ENCODE data around the gene AFAP1. TPM values are rescaled to one million over a fixed set of nuclear protein-coding genes. Genes with fewer than 3 reads are reported as not detected.

Gene AFAP1
- total RNA-seq, 4 donors from 2014 or later: 15.8 to 42.9 (median 31.3) TPM

DNA sequence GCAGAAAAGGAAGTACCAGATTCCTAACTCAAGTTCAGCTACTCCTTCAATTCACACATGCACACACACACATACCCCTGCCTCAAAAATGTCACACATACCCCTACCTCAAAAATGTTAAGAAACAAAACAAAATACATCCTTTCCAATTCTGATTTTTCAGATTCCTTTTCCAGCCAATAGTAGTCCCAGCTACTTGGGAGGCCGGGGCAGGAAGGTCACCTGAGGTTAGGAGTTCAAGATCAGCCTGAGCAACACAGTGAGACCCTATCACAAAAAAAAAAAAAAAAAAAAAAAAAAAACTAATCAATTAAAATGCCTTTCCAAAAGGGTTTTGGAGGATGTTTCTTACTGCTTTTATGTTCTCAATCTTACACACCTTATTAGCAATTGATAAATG, 138.0 kb downstream of the AFAP1 start:
- Histone ChIP-seq H3K27me3 (no peaks in the 10 kb centered on the region), H3K9me3 (no peaks in the 10 kb centered on the region), H3K36me3 (peaks cover 0 to 41% (median 0%) of the 10 kb centered on the region in 3 donors), H3K4me1 (peaks cover 0 to 15% (median 0%) of the 10 kb centered on the region in 4 donors), H3K4me3 (no peak overlapping the region), H3K27ac (no peak overlapping the region)
- no peak for DNase-seq
- TF ChIP-seq, protein P1, sequence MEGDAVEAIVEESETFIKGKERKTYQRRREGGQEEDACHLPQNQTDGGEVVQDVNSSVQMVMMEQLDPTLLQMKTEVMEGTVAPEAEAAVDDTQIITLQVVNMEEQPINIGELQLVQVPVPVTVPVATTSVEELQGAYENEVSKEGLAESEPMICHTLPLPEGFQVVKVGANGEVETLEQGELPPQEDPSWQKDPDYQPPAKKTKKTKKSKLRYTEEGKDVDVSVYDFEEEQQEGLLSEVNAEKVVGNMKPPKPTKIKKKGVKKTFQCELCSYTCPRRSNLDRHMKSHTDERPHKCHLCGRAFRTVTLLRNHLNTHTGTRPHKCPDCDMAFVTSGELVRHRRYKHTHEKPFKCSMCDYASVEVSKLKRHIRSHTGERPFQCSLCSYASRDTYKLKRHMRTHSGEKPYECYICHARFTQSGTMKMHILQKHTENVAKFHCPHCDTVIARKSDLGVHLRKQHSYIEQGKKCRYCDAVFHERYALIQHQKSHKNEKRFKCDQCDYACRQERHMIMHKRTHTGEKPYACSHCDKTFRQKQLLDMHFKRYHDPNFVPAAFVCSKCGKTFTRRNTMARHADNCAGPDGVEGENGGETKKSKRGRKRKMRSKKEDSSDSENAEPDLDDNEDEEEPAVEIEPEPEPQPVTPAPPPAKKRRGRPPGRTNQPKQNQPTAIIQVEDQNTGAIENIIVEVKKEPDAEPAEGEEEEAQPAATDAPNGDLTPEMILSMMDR (IDR thresholded peaks at IDR 0.05): no peak
- no peak for TF ChIP-seq POLR2A (IDR thresholded peaks at IDR 0.05)

DNA sequence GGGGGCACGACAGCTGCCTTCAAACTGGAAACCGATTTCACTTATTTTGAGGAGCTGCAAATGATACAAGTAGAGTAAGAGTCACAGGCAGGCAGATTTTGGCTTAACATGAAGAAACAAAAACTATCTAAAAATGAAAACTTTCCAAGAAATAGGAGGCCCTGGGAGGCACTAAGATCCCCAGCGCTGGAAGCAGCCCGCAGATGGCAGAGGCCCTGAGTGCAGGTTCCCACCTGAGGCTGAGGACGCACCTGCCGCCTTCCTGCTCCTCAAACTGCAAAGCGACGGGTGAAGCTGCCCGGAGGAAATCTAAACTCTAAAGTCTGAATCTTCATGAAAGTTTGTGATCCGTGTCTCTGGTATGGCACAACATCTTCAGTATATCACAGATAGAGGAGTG, 138.7 kb downstream of the AFAP1 start:
- H3K36me3 ChIP-seq: peaks cover 0 to 46% (median 0%) of the 10 kb centered on the region in 3 donors
- no peak overlapping the region for H3K27ac ChIP-seq
- peaks cover 0 to 8% (median 0%) of the 10 kb centered on the region in 4 donors for H3K4me1 ChIP-seq
- TF ChIP-seq POLR2A (IDR thresholded peaks at IDR 0.05): no peak
- TF ChIP-seq, protein P1 (IDR thresholded peaks at IDR 0.05): no peak
- peak in 1 of 3 donors; percentile 34 for DNase-seq
- H3K4me3 ChIP-seq: no peak overlapping the region
- H3K9me3 ChIP-seq: no peaks in the 10 kb centered on the region
- H3K27me3 ChIP-seq: no peaks in the 10 kb centered on the region

DNA sequence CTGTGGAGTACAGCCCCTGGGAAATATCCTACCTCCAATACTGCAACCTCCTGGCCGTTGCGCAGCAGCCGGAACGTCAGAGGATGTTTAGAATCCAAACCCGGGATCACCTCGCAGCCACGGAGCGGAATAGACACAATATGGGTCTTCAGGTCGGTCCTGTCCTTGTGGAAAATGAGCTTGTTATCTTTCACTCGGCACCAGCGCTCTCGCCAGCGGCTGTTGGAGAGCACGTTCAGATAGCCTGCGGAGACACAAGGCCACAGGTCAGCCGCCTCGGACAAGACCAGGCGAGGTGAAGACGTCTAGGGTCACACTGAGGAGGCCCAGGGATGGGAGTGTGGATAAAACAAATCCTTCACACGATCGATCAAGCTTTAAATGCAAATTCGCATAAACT, 139.3 kb downstream of the AFAP1 start:
- H3K27me3 ChIP-seq: no peaks in the 10 kb centered on the region
- H3K27ac ChIP-seq: no peak overlapping the region
- H3K4me1 ChIP-seq: peaks cover 0 to 7% (median 0%) of the 10 kb centered on the region in 4 donors
- no peak overlapping the region for H3K4me3 ChIP-seq
- DNase-seq: peak in 1 of 3 donors; percentile 32
- H3K36me3 ChIP-seq: peaks cover 0 to 49% (median 0%) of the 10 kb centered on the region in 3 donors
- H3K9me3 ChIP-seq: no peaks in the 10 kb centered on the region
- TF ChIP-seq, protein P1 (IDR thresholded peaks at IDR 0.05): no peak

DNA sequence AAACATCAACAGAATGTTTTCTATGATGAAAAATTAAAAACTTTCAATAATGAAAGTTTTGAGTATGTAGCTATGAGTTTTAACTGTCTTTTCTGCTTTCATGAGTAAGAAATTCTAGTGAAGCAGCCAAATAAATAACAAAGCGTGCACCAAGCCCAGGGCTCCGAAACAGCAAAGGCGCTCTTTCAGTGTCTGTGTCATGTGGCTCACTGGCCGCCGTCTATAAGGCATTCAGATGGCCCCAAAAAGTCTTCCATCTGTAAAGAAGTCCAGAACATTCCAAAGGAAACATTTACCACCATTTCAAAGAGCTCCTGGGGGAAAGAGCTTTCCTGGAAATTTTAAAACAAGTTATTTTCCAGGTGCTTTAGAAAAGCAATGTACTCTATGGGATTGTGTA, 139.9 kb downstream of the AFAP1 start:
- peaks cover 0 to 49% (median 0%) of the 10 kb centered on the region in 3 donors for H3K36me3 ChIP-seq
- H3K4me1 ChIP-seq: peaks cover 0 to 6% (median 0%) of the 10 kb centered on the region in 4 donors
- TF ChIP-seq, protein P1 (IDR thresholded peaks at IDR 0.05): no peak
- TF ChIP-seq POLR2A (IDR thresholded peaks at IDR 0.05): no peak
- no peaks in the 10 kb centered on the region for H3K27me3 ChIP-seq
- no peak for DNase-seq
- H3K9me3 ChIP-seq: no peaks in the 10 kb centered on the region
- no peak overlapping the region for H3K27ac ChIP-seq
- H3K4me3 ChIP-seq: no peak overlapping the region

DNA sequence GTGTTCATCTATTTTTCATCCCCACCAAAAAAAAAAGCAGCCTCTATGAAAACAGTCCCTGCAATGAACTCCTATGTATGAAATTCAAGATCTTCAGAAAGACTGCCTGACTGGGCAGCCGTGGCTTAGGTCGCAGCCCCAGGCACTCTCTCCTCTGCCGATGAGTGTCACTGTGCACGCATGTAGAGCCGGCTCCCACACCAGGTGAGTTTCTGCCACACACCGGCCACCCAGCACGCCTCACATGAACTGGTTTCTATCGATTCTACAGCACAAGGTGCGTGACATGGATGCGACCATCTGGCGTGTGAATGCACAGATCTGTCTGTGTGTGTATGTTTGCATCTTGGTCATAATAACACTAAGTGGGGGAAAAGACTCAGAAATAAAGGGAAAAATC, 140.4 kb downstream of the AFAP1 start:
- no peak for TF ChIP-seq POLR2A (IDR thresholded peaks at IDR 0.05)
- TF ChIP-seq, protein P1 (IDR thresholded peaks at IDR 0.05): no peak
- H3K4me1 ChIP-seq: peaks cover 0 to 2% (median 0%) of the 10 kb centered on the region in 4 donors
- H3K4me3 ChIP-seq: no peak overlapping the region
- H3K27me3 ChIP-seq: no peaks in the 10 kb centered on the region
- H3K9me3 ChIP-seq: no peaks in the 10 kb centered on the region
- peaks cover 0 to 49% (median 0%) of the 10 kb centered on the region in 3 donors for H3K36me3 ChIP-seq
- no peak overlapping the region for H3K27ac ChIP-seq
- peak in 1 of 3 donors; percentile 35 for DNase-seq

Data from Peyer's patch (tissue), 4 donors.